HepG2 (cell line): ENCODE measurements around the gene PRKCI.

Experiments
- CREB1 ChIP-seq, 2 experiments: fragments of 450-650 bp in 1 of 2; IDR thresholded peaks; 2 replicates each; pipeline ENCODE4 v1.6.1; 2016 to 2017; ENCODE audit warnings: control low read depth in 1 of 2, mild to moderate bottlenecking in 1 of 2, missing compliant biosample characterization in 1 of 2, missing genetic modification characterization in 1 of 2
- EP300 ChIP-seq, 3 experiments: sonication (generic) in 1 of 3; formaldehyde crosslinking in 1 of 3; IDR thresholded peaks; 2 replicates each; pipeline versions ENCODE4 v1.5.1 to v1.6.1; 2011 to 2020; ENCODE audit warnings: low read depth in 2 of 3, low read length in 2 of 3, borderline replicate concordance in 1 of 3, improper control_type of control experiment in 1 of 3, mild to moderate bottlenecking in 1 of 3, missing genetic modification reagents in 1 of 3, moderate library complexity in 1 of 3
- MXI1 ChIP-seq: IDR thresholded peaks from 3 replicates; pipeline ENCODE4 v1.6.1; 2012; ENCODE audit warnings: low read depth, low read length, inconsistent platforms, borderline replicate concordance
- MYNN ChIP-seq: sonication (generic); formaldehyde crosslinking; IDR thresholded peaks from 2 replicates; pipeline ENCODE4 v1.4.0; 2020; ENCODE audit warnings: mild to moderate bottlenecking, low read depth, missing genetic modification reagents
- NONO ChIP-seq, 2 experiments: fragments of 450-650 bp in 1 of 2; sonication (generic) in 1 of 2; formaldehyde crosslinking in 1 of 2; IDR thresholded peaks in 1 of 2; conservative IDR thresholded peaks in 1 of 2; 2 replicates each; pipeline versions ENCODE4 v1.6.1 to v1.8.0; 2017 to 2022; ENCODE audit warnings: mild to moderate bottlenecking in 1 of 2, missing genetic modification reagents in 1 of 2, moderate library complexity in 1 of 2
- NR1H2 ChIP-seq: sonication (generic); formaldehyde crosslinking; IDR thresholded peaks from 2 replicates; pipeline ENCODE4 v1.8.1; 2022; ENCODE audit warnings: low read depth, missing genetic modification reagents, borderline replicate concordance
- PHB2 ChIP-seq: fragments of 450-650 bp; IDR thresholded peaks from 2 replicates; pipeline ENCODE4 v1.6.1; 2018; ENCODE audit not compliant: partially characterized antibody
- REST ChIP-seq, 2 experiments: IDR thresholded peaks; 2 replicates each; pipeline ENCODE4 v1.6.1; 2011 to 2012; ENCODE audit warnings: low read length in 2 of 2, borderline replicate concordance in 1 of 2, low read depth in 1 of 2, mild to moderate bottlenecking in 1 of 2, moderate library complexity in 1 of 2
- SAP130 ChIP-seq: IDR thresholded peaks from 2 replicates; pipeline ENCODE4 v1.6.1; 2016; ENCODE audit warnings: low read depth
- SMAD1 ChIP-seq: sonication (generic); formaldehyde crosslinking; IDR thresholded peaks from 2 replicates; pipeline ENCODE4 v1.4.0; 2020; ENCODE audit warnings: missing genetic modification reagents, low read depth, mild to moderate bottlenecking, borderline replicate concordance
- ZNF253 ChIP-seq: sonication (generic); formaldehyde crosslinking; IDR thresholded peaks from 2 replicates; pipeline ENCODE4 v1.8.0; 2022; ENCODE audit warnings: mild to moderate bottlenecking, missing genetic modification reagents, borderline replicate concordance
- ZZZ3 ChIP-seq: sonication (generic); formaldehyde crosslinking; IDR thresholded peaks from 2 replicates; pipeline ENCODE4 v1.4.0; 2020; ENCODE audit warnings: missing genetic modification reagents, mild to moderate bottlenecking, borderline replicate concordance
- TF ChIP-seq, protein P1 (sequence below): sonication (generic); formaldehyde crosslinking; IDR thresholded peaks from 2 replicates; pipeline ENCODE4 v1.5.0; 2020; ENCODE audit warnings: mild to moderate bottlenecking, missing genetic modification reagents, moderate library complexity
- TF ChIP-seq, protein P2 (sequence below): sonication (generic); formaldehyde crosslinking; IDR thresholded peaks from 2 replicates; pipeline ENCODE4 v1.8.0; 2022; ENCODE audit warnings: mild to moderate bottlenecking, missing genetic modification reagents

GRCh38 chr3:170274641-170275040 lies 52.4 kb downstream of the PRKCI start:
- TF ChIP-seq MXI1 (no peak), ZZZ3 (no peak), PHB2 (no peak), ZNF253 (CRISPR knock-in tag) (no peak), NR1H2 (CRISPR knock-in tag) (no peak), SMAD1 (CRISPR knock-in tag) (no peak), SAP130 (no peak), EP300 (IDR thresholded peaks at IDR 0.05; ENCODE audit: low read depth in 2 of 2, low read length in 2 of 2) (no peak), EP300 (CRISPR knock-in tag; IDR thresholded peaks at IDR 0.05; ENCODE audit: borderline replicate concordance) (no peak), REST (IDR thresholded peaks at IDR 0.05; ENCODE audit: borderline replicate concordance in 1 of 2, low read depth in 1 of 2, low read length in 2 of 2) (no peak), CREB1 (IDR thresholded peaks at IDR 0.05) (no peak), CREB1 (CRISPR knock-in tag; IDR thresholded peaks at IDR 0.05) (no peak), NONO (IDR thresholded peaks at IDR 0.05) (no peak), NONO (CRISPR knock-in tag; conservative IDR thresholded peaks at IDR 0.05) (no peak), MYNN (CRISPR knock-in tag) (no peak)
- TF ChIP-seq, protein P1, sequence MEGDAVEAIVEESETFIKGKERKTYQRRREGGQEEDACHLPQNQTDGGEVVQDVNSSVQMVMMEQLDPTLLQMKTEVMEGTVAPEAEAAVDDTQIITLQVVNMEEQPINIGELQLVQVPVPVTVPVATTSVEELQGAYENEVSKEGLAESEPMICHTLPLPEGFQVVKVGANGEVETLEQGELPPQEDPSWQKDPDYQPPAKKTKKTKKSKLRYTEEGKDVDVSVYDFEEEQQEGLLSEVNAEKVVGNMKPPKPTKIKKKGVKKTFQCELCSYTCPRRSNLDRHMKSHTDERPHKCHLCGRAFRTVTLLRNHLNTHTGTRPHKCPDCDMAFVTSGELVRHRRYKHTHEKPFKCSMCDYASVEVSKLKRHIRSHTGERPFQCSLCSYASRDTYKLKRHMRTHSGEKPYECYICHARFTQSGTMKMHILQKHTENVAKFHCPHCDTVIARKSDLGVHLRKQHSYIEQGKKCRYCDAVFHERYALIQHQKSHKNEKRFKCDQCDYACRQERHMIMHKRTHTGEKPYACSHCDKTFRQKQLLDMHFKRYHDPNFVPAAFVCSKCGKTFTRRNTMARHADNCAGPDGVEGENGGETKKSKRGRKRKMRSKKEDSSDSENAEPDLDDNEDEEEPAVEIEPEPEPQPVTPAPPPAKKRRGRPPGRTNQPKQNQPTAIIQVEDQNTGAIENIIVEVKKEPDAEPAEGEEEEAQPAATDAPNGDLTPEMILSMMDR (CRISPR knock-in tag), result no peak
- TF ChIP-seq, protein P2, sequence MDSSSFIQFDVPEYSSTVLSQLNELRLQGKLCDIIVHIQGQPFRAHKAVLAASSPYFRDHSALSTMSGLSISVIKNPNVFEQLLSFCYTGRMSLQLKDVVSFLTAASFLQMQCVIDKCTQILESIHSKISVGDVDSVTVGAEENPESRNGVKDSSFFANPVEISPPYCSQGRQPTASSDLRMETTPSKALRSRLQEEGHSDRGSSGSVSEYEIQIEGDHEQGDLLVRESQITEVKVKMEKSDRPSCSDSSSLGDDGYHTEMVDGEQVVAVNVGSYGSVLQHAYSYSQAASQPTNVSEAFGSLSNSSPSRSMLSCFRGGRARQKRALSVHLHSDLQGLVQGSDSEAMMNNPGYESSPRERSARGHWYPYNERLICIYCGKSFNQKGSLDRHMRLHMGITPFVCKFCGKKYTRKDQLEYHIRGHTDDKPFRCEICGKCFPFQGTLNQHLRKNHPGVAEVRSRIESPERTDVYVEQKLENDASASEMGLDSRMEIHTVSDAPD (CRISPR knock-in tag), result no peak
